T-helper 2 cell treated with Interferon-gamma antibody and Interleukin-4, amounts not matched to agents 100 ng/mL and 5 ng/mL, for 36 hours (primary cell): ENCODE data around the gene SAMD4A. TPM values are rescaled to one million over a fixed set of nuclear protein-coding genes. Genes with fewer than 3 reads are reported as not detected.

ENCODE experiments used
- intact Hi-C: fragments of 100-400 bp; cut with micrococcal nuclease; formaldehyde crosslinking; loops from one replicate; pipeline ENCODE4 v1.15.1; 2023
- total RNA-seq: library from RNA; stranded (reverse); gene quantifications from 2 replicates; pipeline ENCODE4 v1.2.3, GENCODE V29; 2022

Gene SAMD4A
- total RNA-seq, 1 donor from 2014 or later = 0.59 TPM

- intact Hi-C loops = loop anchor here (1.0 to 5.0 kb wide), 3 partner anchors 45 to 146 kb away; partner anchors contain the start of gene SAMD4A
Measured at GRCh38 chr14:54627540-54628363, 60.8 kb downstream of the SAMD4A start.

GRCh38 chr14:54629183-54629582 lies 62.3 kb downstream of the SAMD4A start:
- intact Hi-C loops = loop anchor here (5.0 kb wide), 1 partner anchor 43 kb away; no protein-coding TSS in a partner anchor

- intact Hi-C loops = loop anchor here (5.0 kb wide), 1 partner anchor 43 kb away; no protein-coding TSS in a partner anchor
Measured at GRCh38 chr14:54629635-54630360, 62.9 kb downstream of the SAMD4A start.

- intact Hi-C loops = no loop called here
Measured at GRCh38 chr14:54631016-54631415, 64.1 kb downstream of the SAMD4A start.

GRCh38 chr14:54632452-54632851 lies 65.5 kb downstream of the SAMD4A start:
- intact Hi-C loops = no loop called here

- intact Hi-C loops = no loop called here
Measured at GRCh38 chr14:54633076-54633475, 66.1 kb downstream of the SAMD4A start.

GRCh38 chr14:54637270-54638134 lies 70.6 kb downstream of the SAMD4A start:
- intact Hi-C loops = no loop called here

GRCh38 chr14:54638135-54638446 lies 71.2 kb downstream of the SAMD4A start:
- intact Hi-C loops = no loop called here

- intact Hi-C loops = no loop called here
Measured at GRCh38 chr14:54639611-54640010, 72.7 kb downstream of the SAMD4A start.

GRCh38 chr14:54640506-54640905 lies 73.6 kb downstream of the SAMD4A start:
- intact Hi-C loops = no loop called here

GRCh38 chr14:54642121-54642520 lies 75.2 kb downstream of the SAMD4A start:
- intact Hi-C loops = no loop called here

GRCh38 chr14:54642801-54643695 lies 76.1 kb downstream of the SAMD4A start:
- intact Hi-C loops = loop anchor here (1.0 kb wide), 1 partner anchor 76 kb away; the partner anchor contains the start of gene SAMD4A

- intact Hi-C loops = loop anchor here (1.0 kb wide), 1 partner anchor 76 kb away; the partner anchor contains the start of gene SAMD4A
Measured at GRCh38 chr14:54643696-54644176, 76.8 kb downstream of the SAMD4A start.

GRCh38 chr14:54645639-54646038 lies 78.7 kb downstream of the SAMD4A start:
- intact Hi-C loops = loop anchor here (5.0 kb wide), 2 partner anchors 47 to 127 kb away; no protein-coding TSS in a partner anchor

- intact Hi-C loops = loop anchor here (5.0 kb wide), 2 partner anchors 46 to 126 kb away; no protein-coding TSS in a partner anchor
Measured at GRCh38 chr14:54646626-54647025, 79.7 kb downstream of the SAMD4A start.

GRCh38 chr14:54647378-54647777 lies 80.5 kb downstream of the SAMD4A start:
- intact Hi-C loops = loop anchor here (5.0 kb wide), 2 partner anchors 45 to 125 kb away; no protein-coding TSS in a partner anchor

- intact Hi-C loops = loop anchor here (5.0 kb wide), 2 partner anchors 43 to 123 kb away; no protein-coding TSS in a partner anchor
Measured at GRCh38 chr14:54649056-54649455, 82.1 kb downstream of the SAMD4A start.

GRCh38 chr14:54650331-54650958 lies 83.5 kb downstream of the SAMD4A start:
- intact Hi-C loops = no loop called here

- intact Hi-C loops = no loop called here
Measured at GRCh38 chr14:54650959-54651351, 84.0 kb downstream of the SAMD4A start.
